HG03139 (cell line): ENCODE measurements around the gene MORN5.

ENCODE experiments used
- ATAC-seq: cut with Tn5 transposase; IDR thresholded peaks from one replicate; pipeline ENCODE4 v1.9.1; 2021; ENCODE audit not compliant: unreplicated experiment

Gene MORN5

GRCh38 chr9:122124528-122124927, 35.2 kb upstream of the MORN5 start:
- ATAC-seq: no peak

DNA sequence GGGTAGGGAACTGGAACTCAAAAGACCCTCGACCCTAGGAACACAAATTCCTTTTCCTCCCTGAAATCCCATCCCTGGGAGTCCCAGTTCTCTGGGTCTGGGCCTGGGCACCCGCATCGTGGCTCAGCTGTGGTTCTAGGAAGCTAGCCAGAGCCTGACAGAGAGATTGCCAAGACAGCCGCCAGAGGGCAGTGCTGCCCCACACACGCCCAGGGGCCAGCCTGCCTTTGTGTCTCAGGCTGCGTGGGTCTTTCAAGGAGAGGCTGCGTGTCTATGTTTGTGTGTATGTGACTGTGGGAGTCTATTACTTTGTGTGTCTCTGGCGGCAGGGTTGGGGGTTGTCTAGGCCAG, 34.6 kb upstream of the MORN5 start:
- ATAC-seq: no peak

GRCh38 chr9:122125509-122126330, 34.0 kb upstream of the MORN5 start:
- ATAC-seq: no peak

DNA sequence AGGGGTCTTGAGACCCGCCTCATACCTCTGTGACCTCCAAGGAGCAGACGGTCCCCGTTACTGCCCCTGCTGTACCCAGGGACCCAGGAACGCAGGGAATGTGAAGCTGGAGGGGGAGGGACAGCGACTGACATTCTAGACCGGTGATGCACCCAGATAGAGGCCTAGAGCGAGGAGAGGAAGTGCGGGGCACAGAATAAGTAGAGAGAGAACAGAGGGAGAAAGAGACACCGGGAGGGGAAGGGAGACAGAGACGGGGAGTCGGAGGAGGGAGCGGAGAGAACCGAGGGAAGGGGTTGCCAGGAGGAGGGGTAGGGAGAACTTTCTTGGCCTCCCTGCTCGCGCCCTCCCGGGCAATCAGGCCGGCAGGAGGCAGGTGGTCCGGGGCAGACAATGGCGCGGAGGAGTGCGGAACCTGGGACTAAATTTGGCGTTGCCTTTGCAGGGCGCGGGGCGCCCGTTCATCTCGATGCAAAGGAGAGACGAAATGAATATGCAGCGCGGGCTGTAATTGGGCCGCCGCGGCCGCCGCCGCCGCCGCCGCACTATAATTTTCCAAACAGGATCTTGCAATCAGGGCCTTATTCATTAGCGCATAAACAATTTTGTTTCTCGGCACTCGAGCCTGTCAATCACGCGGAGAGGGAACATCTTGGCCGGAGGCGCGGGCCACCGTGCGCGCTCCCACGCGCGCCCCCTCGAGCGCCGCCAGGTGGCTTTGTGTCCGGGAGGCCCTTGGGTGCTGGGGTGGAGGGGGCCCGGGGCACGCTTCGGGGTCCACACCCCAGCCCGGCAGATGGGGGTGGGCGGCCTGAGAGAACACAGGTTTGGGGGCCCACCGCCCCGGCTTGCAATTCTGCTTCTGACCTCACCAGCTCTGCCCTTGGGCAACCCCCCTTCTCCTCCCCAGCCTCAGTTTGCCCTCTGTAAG, 33.1 kb upstream of the MORN5 start:
- ATAC-seq: no peak

DNA sequence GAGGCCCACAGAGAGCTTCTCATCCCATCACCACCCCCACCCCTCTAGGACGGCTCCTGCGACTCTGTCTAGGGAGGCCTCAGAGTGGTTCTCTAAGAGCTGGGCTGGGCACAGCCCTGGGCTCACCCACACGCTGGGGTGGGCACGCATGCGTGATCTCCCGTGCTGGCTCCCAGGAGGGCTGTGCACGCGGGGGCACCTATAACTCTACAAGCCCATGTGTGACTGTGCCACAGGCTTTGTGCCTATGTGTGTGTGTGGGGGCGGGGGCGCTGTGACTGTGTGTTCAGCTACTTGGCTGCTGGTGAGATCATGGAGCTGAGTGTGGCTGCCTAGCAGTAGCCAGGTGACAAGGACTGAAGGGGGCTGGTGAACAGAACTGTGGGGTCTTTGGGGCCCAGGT, 32.3 kb upstream of the MORN5 start:
- ATAC-seq: no peak

- ATAC-seq: no peak
Observed at GRCh38 chr9:122128007-122128968, 31.4 kb upstream of the MORN5 start.

- ATAC-seq: no peak
Observed at GRCh38 chr9:122128969-122129343, 30.8 kb upstream of the MORN5 start.

GRCh38 chr9:122129969-122130368, 29.7 kb upstream of the MORN5 start:
- no peak for ATAC-seq

DNA sequence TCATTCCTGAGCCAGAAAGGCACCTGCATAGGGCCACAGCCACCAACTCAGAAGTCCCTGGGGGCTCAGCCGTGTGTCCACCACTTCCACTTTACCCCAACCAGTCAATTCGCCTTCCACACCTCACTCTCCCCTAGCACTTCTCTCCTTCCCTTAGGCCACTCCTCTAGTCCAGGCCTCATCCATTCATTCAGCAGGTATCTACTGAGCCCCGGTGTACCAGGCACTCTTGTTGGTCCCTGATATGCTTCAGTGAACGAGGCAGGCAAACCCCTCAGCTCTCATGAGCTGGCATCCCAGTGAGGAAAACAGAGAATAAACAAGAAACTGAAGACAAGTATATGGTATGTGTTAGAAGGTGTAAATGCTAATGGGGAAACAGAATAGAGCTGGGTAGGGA, 28.9 kb upstream of the MORN5 start:
- no peak for ATAC-seq

DNA sequence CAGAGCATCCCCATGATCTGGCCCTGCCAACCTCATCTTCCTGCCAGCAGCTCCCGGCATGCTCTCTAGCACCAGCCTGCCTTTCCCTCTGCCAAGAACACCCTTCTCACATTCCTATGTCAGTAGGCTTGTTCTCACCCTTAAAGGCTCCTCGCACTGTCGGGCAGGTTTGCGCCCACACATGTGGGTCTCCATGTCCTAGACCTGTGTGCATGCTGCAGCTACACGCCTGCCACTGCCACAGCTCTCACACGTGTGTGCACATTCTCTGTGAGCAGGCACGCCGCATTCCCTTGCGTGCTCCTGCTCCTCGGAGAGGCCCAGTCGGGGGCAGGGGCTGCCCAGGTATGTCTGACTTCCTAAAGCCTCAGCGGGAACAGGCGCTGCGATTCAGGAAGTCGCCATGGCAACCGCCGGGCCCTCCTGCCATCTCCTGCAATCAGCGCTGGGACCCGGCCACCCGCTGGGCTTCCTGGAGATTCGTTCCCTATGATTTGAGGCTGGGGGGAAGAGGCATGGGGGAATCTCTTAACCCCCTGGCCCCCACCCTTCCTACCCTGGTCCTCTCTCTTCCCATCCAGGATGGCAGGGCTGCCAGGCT, 28.2 kb upstream of the MORN5 start:
- no peak for ATAC-seq

DNA sequence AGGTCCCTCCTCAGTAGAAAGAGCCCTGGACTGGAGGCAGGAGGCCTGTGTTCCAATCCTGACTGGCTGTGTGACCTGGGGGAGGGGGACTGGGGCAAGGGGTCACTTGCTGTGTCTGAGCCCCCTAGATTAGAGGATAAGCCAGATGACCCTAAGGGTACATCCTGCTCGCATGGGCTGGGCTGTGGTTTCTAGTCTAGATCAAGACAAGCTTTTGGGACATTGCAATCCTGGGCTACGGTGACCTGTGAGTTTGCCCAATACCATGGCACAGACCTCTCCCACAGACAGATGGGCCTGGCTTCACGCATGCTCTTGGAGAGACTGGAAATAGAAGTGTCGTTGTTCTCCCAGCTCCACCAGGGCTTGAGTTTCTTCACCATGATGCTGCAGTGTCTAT, 27.2 kb upstream of the MORN5 start:
- no peak for ATAC-seq

GRCh38 chr9:122133263-122133983, 26.3 kb upstream of the MORN5 start:
- no peak for ATAC-seq

- no peak for ATAC-seq
Observed at GRCh38 chr9:122133984-122134535, 25.6 kb upstream of the MORN5 start.

DNA sequence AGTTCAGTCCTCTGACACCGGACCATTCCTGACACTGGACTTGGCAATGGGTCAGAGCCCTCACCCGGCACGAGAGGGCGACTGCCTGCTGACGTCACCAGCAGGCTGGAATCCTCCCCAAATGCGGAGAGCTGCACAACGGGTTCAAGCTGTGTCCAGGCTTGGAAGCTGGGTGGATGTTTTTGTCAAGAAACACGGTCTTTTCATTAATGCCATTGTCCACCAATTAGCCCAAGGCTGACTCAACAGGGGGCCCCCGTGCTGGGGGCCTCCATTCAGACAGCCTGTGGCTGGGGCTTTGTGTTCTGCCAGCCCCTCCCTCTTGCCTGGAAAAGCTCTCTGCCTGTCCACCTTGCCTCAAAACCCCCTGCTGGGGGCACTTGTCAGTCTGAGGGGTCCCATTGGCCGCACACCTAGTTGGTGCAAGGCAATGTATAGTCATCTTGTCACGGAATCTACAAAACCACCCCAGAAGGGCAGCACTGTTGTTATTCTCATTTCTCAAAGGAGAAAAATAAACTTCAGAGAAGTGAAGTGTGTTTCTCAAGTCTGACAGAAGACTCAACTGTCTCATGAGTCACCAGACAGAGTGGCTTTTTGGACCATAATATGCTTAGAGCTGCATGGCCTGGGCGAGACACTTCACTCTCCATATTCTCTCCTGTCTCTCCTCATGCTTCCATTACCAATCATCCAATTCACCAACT, 24.7 kb upstream of the MORN5 start:
- ATAC-seq: no peak

DNA sequence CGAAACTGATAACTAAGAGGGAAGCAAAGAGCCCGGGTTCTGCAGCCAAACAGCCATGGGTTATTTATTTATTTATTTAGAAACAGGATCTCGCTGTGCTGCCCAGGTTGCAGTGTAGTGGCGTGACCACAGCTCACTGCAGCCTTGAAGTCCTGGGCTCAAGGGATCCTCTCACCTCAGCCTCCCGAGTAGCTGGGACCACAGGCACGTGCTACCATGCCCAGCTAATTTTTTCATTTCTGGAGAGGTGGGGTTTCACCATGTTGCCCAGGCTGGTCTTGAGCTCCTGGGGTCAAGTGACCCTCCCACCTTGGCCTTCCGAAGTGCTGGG, 24.2 kb upstream of the MORN5 start:
- ATAC-seq: no peak

GRCh38 chr9:122138560-122139268, 21.0 kb upstream of the MORN5 start:
- ATAC-seq: no peak

- ATAC-seq: no peak
Observed at GRCh38 chr9:122140368-122141193, 19.1 kb upstream of the MORN5 start.

- ATAC-seq: no peak
Observed at GRCh38 chr9:122141671-122142070, 18.0 kb upstream of the MORN5 start.
